ENCODE data around the gene CTXND1. TPM values are rescaled to one million over a fixed set of nuclear protein-coding genes. Genes with fewer than 3 reads are reported as not detected.

Gene CTXND1
- total and polyA plus RNA-seq, 2 donors (not counting 1 experiment from before 2014, with no cell fraction given), result under 0.01 to 0.01 TPM

GRCh38 chr15:80216911-80217310 lies 35.1 kb downstream of the CTXND1 start:
- DNase-seq (ENCODE audit: low read depth in 2 of 2), result no peak
- Histone ChIP-seq H3K9me3 (ENCODE audit: control insufficient read depth, insufficient read depth, low read depth, low read length) (no peaks in the 10 kb centered on the region), H3K27me3 (ENCODE audit: control insufficient read depth, insufficient read depth, low read length) (no peaks in the 10 kb centered on the region), H3K79me2 (ENCODE audit: control insufficient read depth, insufficient read depth, low read length) (no peaks in the 10 kb centered on the region), H3K36me3 (ENCODE audit: control insufficient read depth, insufficient read depth, low read length) (no peaks in the 10 kb centered on the region), H3K4me2 (ENCODE audit: extremely low read depth, insufficient read depth, low read length) (no peak overlapping the region), H3K27ac (ENCODE audit: insufficient read depth, low read length) (no peak overlapping the region), H3K4me1 (ENCODE audit: control insufficient read depth, extremely low read depth, insufficient read depth, low read length) (no peaks in the 10 kb centered on the region), H3K4me3 (replicated peaks in 1 of 4; ENCODE audit: control extremely low read depth in 1 of 4, insufficient read depth in 1 of 4, low read depth in 3 of 4, low read length in 4 of 4) (no peak overlapping the region), H4K20me1 (ENCODE audit: control insufficient read depth, extremely low read depth, insufficient read depth, low read length) (no peaks in the 10 kb centered on the region), H3K9ac (ENCODE audit: insufficient read depth, low read length) (no peak overlapping the region), H2AFZ (ENCODE audit: low read length) (no peak overlapping the region)
- TF ChIP-seq EZH2 (IDR thresholded peaks at IDR 0.05; ENCODE audit: low read length, missing control alignments), result no peak
- TF ChIP-seq CTCF (conservative IDR thresholded peaks at IDR 0.05 in 1 of 2, IDR thresholded peaks at IDR 0.05 in 1 of 2; ENCODE audit: low read depth in 1 of 2, low read length in 2 of 2), result no peak

- H3K4me2 ChIP-seq (ENCODE audit: extremely low read depth, insufficient read depth, low read length), result no peak overlapping the region
- TF ChIP-seq CTCF (conservative IDR thresholded peaks at IDR 0.05 in 1 of 2, IDR thresholded peaks at IDR 0.05 in 1 of 2; ENCODE audit: low read depth in 1 of 2, low read length in 2 of 2), result no peak
- no peak for TF ChIP-seq EZH2 (IDR thresholded peaks at IDR 0.05; ENCODE audit: low read length, missing control alignments)
- no peak for DNase-seq (ENCODE audit: low read depth in 2 of 2)
- H3K9me3 ChIP-seq (ENCODE audit: control insufficient read depth, insufficient read depth, low read depth, low read length), result no peaks in the 10 kb centered on the region
- no peaks in the 10 kb centered on the region for H3K36me3 ChIP-seq (ENCODE audit: control insufficient read depth, insufficient read depth, low read length)
- peaks cover 2% of the 10 kb centered on the region for H3K27me3 ChIP-seq (ENCODE audit: control insufficient read depth, insufficient read depth, low read length)
- H3K4me1 ChIP-seq (ENCODE audit: control insufficient read depth, extremely low read depth, insufficient read depth, low read length), result no peaks in the 10 kb centered on the region
- no peak overlapping the region for H3K9ac ChIP-seq (ENCODE audit: insufficient read depth, low read length)
- H3K4me3 ChIP-seq (replicated peaks in 1 of 4; ENCODE audit: control extremely low read depth in 1 of 4, insufficient read depth in 1 of 4, low read depth in 3 of 4, low read length in 4 of 4), result no peak overlapping the region
- H3K79me2 ChIP-seq (ENCODE audit: control insufficient read depth, insufficient read depth, low read length), result no peaks in the 10 kb centered on the region
- H4K20me1 ChIP-seq (ENCODE audit: control insufficient read depth, extremely low read depth, insufficient read depth, low read length), result no peaks in the 10 kb centered on the region
- no peak overlapping the region for H3K27ac ChIP-seq (ENCODE audit: insufficient read depth, low read length)
- no peak overlapping the region for H2AFZ ChIP-seq (ENCODE audit: low read length)
Observed at GRCh38 chr15:80216141-80216540, 35.9 kb downstream of the CTXND1 start.

- TF ChIP-seq EZH2 (IDR thresholded peaks at IDR 0.05; ENCODE audit: low read length, missing control alignments) (no peak), CTCF (conservative IDR thresholded peaks at IDR 0.05 in 1 of 2, IDR thresholded peaks at IDR 0.05 in 1 of 2; ENCODE audit: low read depth in 1 of 2, low read length in 2 of 2) (no peak)
- Histone ChIP-seq H3K79me2 (ENCODE audit: control insufficient read depth, insufficient read depth, low read length) (no peaks in the 10 kb centered on the region), H3K4me2 (ENCODE audit: extremely low read depth, insufficient read depth, low read length) (no peak overlapping the region), H2AFZ (ENCODE audit: low read length) (no peak overlapping the region), H4K20me1 (ENCODE audit: control insufficient read depth, extremely low read depth, insufficient read depth, low read length) (no peaks in the 10 kb centered on the region), H3K36me3 (ENCODE audit: control insufficient read depth, insufficient read depth, low read length) (no peaks in the 10 kb centered on the region), H3K4me3 (replicated peaks in 1 of 4; ENCODE audit: control extremely low read depth in 1 of 4, insufficient read depth in 1 of 4, low read depth in 3 of 4, low read length in 4 of 4) (no peak overlapping the region), H3K27ac (ENCODE audit: insufficient read depth, low read length) (no peak overlapping the region), H3K9me3 (ENCODE audit: control insufficient read depth, insufficient read depth, low read depth, low read length) (no peaks in the 10 kb centered on the region), H3K9ac (ENCODE audit: insufficient read depth, low read length) (no peak overlapping the region), H3K27me3 (ENCODE audit: control insufficient read depth, insufficient read depth, low read length) (peaks cover 4% of the 10 kb centered on the region), H3K4me1 (ENCODE audit: control insufficient read depth, extremely low read depth, insufficient read depth, low read length) (no peaks in the 10 kb centered on the region)
- no peak for DNase-seq (ENCODE audit: low read depth in 2 of 2)
Observed at GRCh38 chr15:80214910-80215309, 37.1 kb downstream of the CTXND1 start.

All from fibroblast of lung (primary cell).